Stomach (tissue), 4 donors: ENCODE results near the gene NPHP4.

Experiments used
- CTCF ChIP-seq, 7 experiments: fragments of 450-650 bp in 4 of 7; fragments of 200-600 bp in 3 of 7; sonication (generic) in 3 of 7; IDR thresholded peaks; one replicate each; pipeline ENCODE4 v1.5.1; 2016 to 2019; ENCODE audit warnings: antibody characterized with exemption in 7 of 7, control low read depth in 2 of 7, mild to moderate bottlenecking in 1 of 7
- POLR2A ChIP-seq, 4 donors: fragments of 450-650 bp; IDR thresholded peaks; one replicate each; pipeline ENCODE4 v1.6.1; 2016; ENCODE audit warnings: antibody characterized with exemption in 4 of 4, control low read depth in 2 of 4, mild to moderate bottlenecking in 1 of 4, moderate library complexity in 1 of 4
- POLR2AphosphoS5 ChIP-seq, 3 donors: sonication (generic); formaldehyde crosslinking; IDR thresholded peaks; one replicate each; pipeline ENCODE4 v1.6.1; 2016; ENCODE audit warnings: antibody characterized with exemption in 3 of 3

- TF ChIP-seq CTCF (IDR thresholded peaks at IDR 0.05) (no peak), POLR2A (IDR thresholded peaks at IDR 0.05) (no peak), POLR2AphosphoS5 (IDR thresholded peaks at IDR 0.05) (no peak)
Measured at GRCh38 chr1:6030132-6030531, 37.9 kb upstream of the NPHP4 start.
